Progenitor cell of endocrine pancreas (in vitro differentiated cells): ENCODE data around the gene BAHD1. TPM values are rescaled to one million over a fixed set of nuclear protein-coding genes. Genes with fewer than 3 reads are reported as not detected.

Source experiments
- DNase-seq: peaks from one replicate; pipeline ENCODE4 v3.0.0; 2021; ENCODE audit warnings: low spot score; ENCODE audit not compliant: unreplicated experiment
- H3K27ac Mint-ChIP-seq: 2 replicates; pipeline ENCODE4 v1.8.0; 2021; ENCODE audit warnings: mild to moderate bottlenecking, moderate library complexity, mixed read lengths
- H3K27me3 Mint-ChIP-seq: 2 replicates; pipeline ENCODE4 v1.8.0; 2021; ENCODE audit warnings: mixed read lengths
- H3K36me3 Mint-ChIP-seq: 2 replicates; pipeline ENCODE4 v1.8.0; 2022; ENCODE audit warnings: mixed read lengths; ENCODE audit not compliant: insufficient read depth
- H3K4me1 Mint-ChIP-seq: 2 replicates; pipeline ENCODE4 v1.8.0; 2021; ENCODE audit warnings: low read depth, mixed read lengths
- H3K4me3 Mint-ChIP-seq: 2 replicates; pipeline ENCODE4 v1.8.0; 2021; ENCODE audit warnings: low read depth, mild to moderate bottlenecking, moderate library complexity, mixed read lengths
- H3K9me3 Mint-ChIP-seq: 2 replicates; pipeline ENCODE4 v1.8.0; 2021; ENCODE audit warnings: low read depth, mixed read lengths
- CTCF ChIP-seq: fragments of 200-600 bp; sonication (generic); IDR thresholded peaks from one replicate; pipeline ENCODE4 v1.5.0; 2021; ENCODE audit warnings: antibody characterized with exemption, mild to moderate bottlenecking; ENCODE audit not compliant: unreplicated experiment
- total RNA-seq: library from RNA; stranded (reverse); gene quantifications from 2 replicates; pipeline ENCODE4 v1.2.1, GENCODE V29; 2021

Gene BAHD1
- total RNA-seq, 1 donor from 2014 or later = 24.1 TPM

GRCh38 chr15:40463886-40464545, 23.3 kb downstream of the BAHD1 start:
- Mint-ChIP-seq H3K27ac (no peak overlapping the region), H3K4me1 (no peaks in the 10 kb centered on the region), H3K9me3 (no peaks in the 10 kb centered on the region), H3K27me3 (no peaks in the 10 kb centered on the region), H3K36me3 (peaks cover 2% of the 10 kb centered on the region), H3K4me3 (no peak overlapping the region)
- no peak for DNase-seq
- no peak for TF ChIP-seq CTCF

GRCh38 chr15:40464595-40465185, 23.9 kb downstream of the BAHD1 start:
- Mint-ChIP-seq H3K27me3 (no peaks in the 10 kb centered on the region), H3K36me3 (peaks cover 2% of the 10 kb centered on the region), H3K4me3 (no peak overlapping the region), H3K4me1 (no peaks in the 10 kb centered on the region), H3K27ac (no peak overlapping the region), H3K9me3 (no peaks in the 10 kb centered on the region)
- TF ChIP-seq CTCF = no peak
- DNase-seq = no peak

GRCh38 chr15:40465939-40466338, 25.2 kb downstream of the BAHD1 start:
- peaks cover 2% of the 10 kb centered on the region for H3K36me3 Mint-ChIP-seq
- H3K27ac Mint-ChIP-seq = no peak overlapping the region
- no peaks in the 10 kb centered on the region for H3K9me3 Mint-ChIP-seq
- no peaks in the 10 kb centered on the region for H3K27me3 Mint-ChIP-seq
- no peak overlapping the region for H3K4me3 Mint-ChIP-seq
- no peak for DNase-seq
- no peak for TF ChIP-seq CTCF
- H3K4me1 Mint-ChIP-seq = peaks cover 4% of the 10 kb centered on the region

- TF ChIP-seq CTCF = no peak
- no peak overlapping the region for H3K4me3 Mint-ChIP-seq
- H3K4me1 Mint-ChIP-seq = peaks cover 5% of the 10 kb centered on the region
- H3K9me3 Mint-ChIP-seq = no peaks in the 10 kb centered on the region
- H3K27me3 Mint-ChIP-seq = no peaks in the 10 kb centered on the region
- no peak for DNase-seq
- no peak overlapping the region for H3K27ac Mint-ChIP-seq
- H3K36me3 Mint-ChIP-seq = peaks cover 2% of the 10 kb centered on the region
Measured at GRCh38 chr15:40466426-40467260, 25.9 kb downstream of the BAHD1 start.

GRCh38 chr15:40467261-40467615, 26.5 kb downstream of the BAHD1 start:
- DNase-seq = no peak
- no peak overlapping the region for H3K27ac Mint-ChIP-seq
- no peak for TF ChIP-seq CTCF
- H3K4me1 Mint-ChIP-seq = peaks cover 8% of the 10 kb centered on the region
- H3K4me3 Mint-ChIP-seq = no peak overlapping the region
- H3K27me3 Mint-ChIP-seq = no peaks in the 10 kb centered on the region
- H3K36me3 Mint-ChIP-seq = peaks cover 2% of the 10 kb centered on the region
- H3K9me3 Mint-ChIP-seq = no peaks in the 10 kb centered on the region
